ENCODE data around the gene SLC13A2. TPM values are rescaled to one million over a fixed set of nuclear protein-coding genes. Genes with fewer than 3 reads are reported as not detected.

The SLC13A2 gene
- total RNA-seq, 1 donor from 2014 or later: not detected

DNA sequence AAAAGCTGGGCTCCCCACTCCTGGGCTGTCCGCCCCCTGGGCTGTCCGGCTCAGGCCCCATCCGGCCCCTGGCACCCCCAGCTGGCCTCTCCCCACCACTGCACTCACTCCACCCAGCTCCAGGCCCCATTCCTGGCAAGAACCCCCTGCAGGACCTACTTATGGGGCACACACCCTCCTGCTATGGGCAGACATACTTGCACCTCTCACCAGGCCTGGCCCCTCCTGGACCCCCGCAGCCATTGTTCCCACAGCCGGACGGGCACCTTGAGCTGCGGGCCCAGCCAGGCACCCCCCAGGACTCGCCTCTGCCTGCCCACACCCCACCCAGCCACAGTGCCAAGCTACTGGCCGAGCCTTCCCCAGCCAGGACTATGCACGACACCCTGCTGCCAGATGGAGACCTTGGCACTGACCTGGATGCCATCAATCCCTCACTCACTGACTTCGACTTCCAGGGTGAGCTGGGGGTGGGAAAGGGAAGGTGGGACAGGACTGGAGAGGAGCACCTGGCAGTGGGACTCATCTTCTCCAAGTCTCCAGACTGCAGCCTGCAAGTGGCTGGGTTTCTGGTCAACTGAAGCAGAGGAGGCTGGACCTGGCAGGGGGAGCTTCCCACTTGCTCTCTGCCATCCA lies 61.4 kb downstream of the SLC13A2 start:
- H3K9me3 ChIP-seq: no peaks in the 10 kb centered on the region
- no peak for DNase-seq (ENCODE audit: extremely low spot score in 2 of 2)
- no peak for TF ChIP-seq POLR2AphosphoS5 (IDR thresholded peaks at IDR 0.05; ENCODE audit: insufficient read depth in 1 of 2, low read depth in 1 of 2)
- no peak for TF ChIP-seq POLR2A (IDR thresholded peaks at IDR 0.05)
- TF ChIP-seq, protein P1, sequence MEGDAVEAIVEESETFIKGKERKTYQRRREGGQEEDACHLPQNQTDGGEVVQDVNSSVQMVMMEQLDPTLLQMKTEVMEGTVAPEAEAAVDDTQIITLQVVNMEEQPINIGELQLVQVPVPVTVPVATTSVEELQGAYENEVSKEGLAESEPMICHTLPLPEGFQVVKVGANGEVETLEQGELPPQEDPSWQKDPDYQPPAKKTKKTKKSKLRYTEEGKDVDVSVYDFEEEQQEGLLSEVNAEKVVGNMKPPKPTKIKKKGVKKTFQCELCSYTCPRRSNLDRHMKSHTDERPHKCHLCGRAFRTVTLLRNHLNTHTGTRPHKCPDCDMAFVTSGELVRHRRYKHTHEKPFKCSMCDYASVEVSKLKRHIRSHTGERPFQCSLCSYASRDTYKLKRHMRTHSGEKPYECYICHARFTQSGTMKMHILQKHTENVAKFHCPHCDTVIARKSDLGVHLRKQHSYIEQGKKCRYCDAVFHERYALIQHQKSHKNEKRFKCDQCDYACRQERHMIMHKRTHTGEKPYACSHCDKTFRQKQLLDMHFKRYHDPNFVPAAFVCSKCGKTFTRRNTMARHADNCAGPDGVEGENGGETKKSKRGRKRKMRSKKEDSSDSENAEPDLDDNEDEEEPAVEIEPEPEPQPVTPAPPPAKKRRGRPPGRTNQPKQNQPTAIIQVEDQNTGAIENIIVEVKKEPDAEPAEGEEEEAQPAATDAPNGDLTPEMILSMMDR (IDR thresholded peaks at IDR 0.05): no peak
- H3K27ac ChIP-seq: no peak overlapping the region
- no peak overlapping the region for H3K4me3 ChIP-seq
- intact Hi-C loops (cut with DNase I): no loop called here
- no peaks in the 10 kb centered on the region for H3K27me3 ChIP-seq
- peaks cover 19% of the 10 kb centered on the region for H3K4me1 ChIP-seq
- no peaks in the 10 kb centered on the region for H3K36me3 ChIP-seq

DNA sequence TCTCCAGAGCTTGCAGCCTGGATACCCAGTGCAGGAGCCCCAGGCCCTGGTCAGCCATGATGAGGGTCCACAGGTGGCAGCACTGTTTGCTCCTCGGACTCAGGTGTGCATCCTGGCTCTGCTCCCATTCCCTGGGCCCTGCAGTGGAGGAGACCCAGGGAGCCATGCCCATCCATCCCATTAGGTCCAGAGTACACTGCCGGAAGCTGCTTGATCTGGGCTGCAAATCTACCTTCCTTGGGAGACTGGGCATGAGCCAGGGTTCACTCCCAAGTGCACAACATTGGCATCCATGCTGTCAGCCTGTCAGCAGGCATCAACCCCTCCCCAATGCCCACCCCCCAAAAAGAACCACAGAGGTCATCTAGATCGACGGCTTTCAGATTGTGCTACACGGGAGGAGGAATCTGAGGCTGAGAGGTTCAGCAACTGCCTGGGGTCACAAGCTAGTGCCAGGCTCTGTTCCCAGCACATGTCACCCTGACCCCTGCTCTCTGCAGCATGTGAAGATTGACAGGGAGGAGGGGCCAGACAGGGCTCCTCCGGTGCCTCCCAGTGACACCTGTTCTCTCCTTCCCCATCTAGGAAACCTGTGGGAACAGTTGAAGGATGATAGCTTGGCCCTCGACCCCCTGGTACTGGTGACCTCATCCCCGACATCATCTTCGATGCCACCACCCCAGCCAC lies 63.2 kb downstream of the SLC13A2 start:
- intact Hi-C loops (cut with DNase I): loop anchor here (1.0 kb wide), 1 partner anchor 45 kb away; no protein-coding TSS in a partner anchor
- no peaks in the 10 kb centered on the region for H3K27me3 ChIP-seq
- TF ChIP-seq POLR2AphosphoS5 (IDR thresholded peaks at IDR 0.05; ENCODE audit: insufficient read depth in 1 of 2, low read depth in 1 of 2) (no peak), POLR2A (IDR thresholded peaks at IDR 0.05) (no peak)
- TF ChIP-seq, protein P1 (IDR thresholded peaks at IDR 0.05): no peak
- peaks cover 18% of the 10 kb centered on the region for H3K4me1 ChIP-seq
- no peaks in the 10 kb centered on the region for H3K9me3 ChIP-seq
- no peak for DNase-seq (ENCODE audit: extremely low spot score in 2 of 2)
- no peak overlapping the region for H3K27ac ChIP-seq
- H3K36me3 ChIP-seq: no peaks in the 10 kb centered on the region
- H3K4me3 ChIP-seq: no peak overlapping the region

DNA sequence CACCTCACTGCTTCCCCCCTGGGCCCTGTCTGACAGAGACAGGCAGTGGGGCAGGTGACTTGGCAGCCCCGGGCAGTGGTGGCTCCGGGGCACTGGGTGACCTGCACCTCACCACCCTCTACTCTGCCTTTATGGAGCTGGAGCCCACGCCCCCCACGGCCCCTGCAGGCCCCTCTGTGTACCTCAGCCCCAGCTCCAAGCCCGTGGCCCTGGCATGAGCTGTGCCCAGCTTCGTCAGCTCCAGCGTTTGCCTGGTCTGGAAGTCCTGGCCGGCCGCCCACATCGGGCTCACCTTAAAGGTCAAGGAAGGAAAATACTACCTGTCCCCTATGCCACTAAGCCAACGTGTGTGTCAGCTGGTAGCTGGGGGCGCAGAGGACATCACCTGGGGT lies 63.8 kb downstream of the SLC13A2 start:
- peaks cover 13% of the 10 kb centered on the region for H3K4me1 ChIP-seq
- no peaks in the 10 kb centered on the region for H3K9me3 ChIP-seq
- no peak overlapping the region for H3K4me3 ChIP-seq
- no peaks in the 10 kb centered on the region for H3K36me3 ChIP-seq
- intact Hi-C loops (cut with DNase I): no loop called here
- H3K27me3 ChIP-seq: no peaks in the 10 kb centered on the region
- DNase-seq (ENCODE audit: extremely low spot score in 2 of 2): no peak
- no peak overlapping the region for H3K27ac ChIP-seq
- TF ChIP-seq POLR2AphosphoS5 (IDR thresholded peaks at IDR 0.05; ENCODE audit: insufficient read depth in 1 of 2, low read depth in 1 of 2) (no peak), POLR2A (IDR thresholded peaks at IDR 0.05) (no peak)
- TF ChIP-seq, protein P1 (IDR thresholded peaks at IDR 0.05): no peak

DNA sequence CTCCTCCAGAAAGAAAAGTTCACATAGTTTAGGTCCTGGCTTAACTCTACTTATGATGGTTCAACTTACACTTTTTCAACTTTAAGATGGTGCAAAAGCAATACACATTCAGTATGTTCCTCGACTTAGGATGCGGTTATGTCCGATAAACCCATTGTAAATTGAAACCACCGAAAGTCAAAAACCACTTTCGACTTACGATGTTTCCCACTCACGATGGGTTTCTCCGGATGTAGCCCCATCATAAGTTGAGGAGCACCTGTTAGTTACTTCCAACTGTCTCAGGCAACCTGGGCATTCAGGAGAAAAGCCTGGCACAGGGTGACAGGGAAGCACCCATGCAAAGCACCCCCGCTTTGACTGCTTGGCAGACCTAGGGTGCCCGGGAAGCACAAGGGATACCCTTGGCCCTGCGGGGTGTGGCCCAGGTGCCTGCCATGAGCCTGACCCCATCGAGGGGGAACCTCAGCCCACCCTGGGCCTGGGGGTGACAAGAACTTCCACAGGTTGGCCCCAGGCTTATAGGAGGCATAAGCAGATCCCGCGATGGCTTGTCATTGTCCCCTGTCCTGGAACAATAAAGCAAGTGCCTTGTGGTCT lies 65.0 kb downstream of the SLC13A2 start:
- no peaks in the 10 kb centered on the region for H3K36me3 ChIP-seq
- TF ChIP-seq, protein P1 (IDR thresholded peaks at IDR 0.05): no peak
- TF ChIP-seq POLR2A (IDR thresholded peaks at IDR 0.05) (no peak), POLR2AphosphoS5 (IDR thresholded peaks at IDR 0.05; ENCODE audit: insufficient read depth in 1 of 2, low read depth in 1 of 2) (no peak)
- no peak for DNase-seq (ENCODE audit: extremely low spot score in 2 of 2)
- no peaks in the 10 kb centered on the region for H3K27me3 ChIP-seq
- peaks cover 4% of the 10 kb centered on the region for H3K4me1 ChIP-seq
- no peak overlapping the region for H3K27ac ChIP-seq
- no peaks in the 10 kb centered on the region for H3K9me3 ChIP-seq
- H3K4me3 ChIP-seq: no peak overlapping the region
- intact Hi-C loops (cut with DNase I): no loop called here

DNA sequence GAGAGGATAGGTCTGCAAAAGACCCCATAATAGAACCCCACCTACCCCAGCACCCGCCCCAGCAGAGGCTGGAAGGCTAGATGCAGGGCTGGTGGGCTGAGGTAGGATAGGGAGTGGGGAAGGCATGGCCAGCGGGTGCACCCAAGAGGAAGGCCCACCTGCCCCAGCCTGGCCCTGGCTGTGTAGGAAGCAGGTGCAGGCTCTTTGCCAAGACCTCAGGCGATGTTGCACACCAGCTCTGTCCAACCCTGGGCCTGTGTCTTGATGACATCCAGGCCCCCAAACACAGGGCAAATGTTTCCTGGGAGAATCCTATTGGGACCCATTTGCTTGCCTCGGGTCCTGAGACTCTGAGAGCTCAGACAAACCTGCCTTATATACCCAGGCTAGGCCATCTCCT lies 66.8 kb downstream of the SLC13A2 start:
- TF ChIP-seq POLR2A (IDR thresholded peaks at IDR 0.05) (no peak), POLR2AphosphoS5 (IDR thresholded peaks at IDR 0.05; ENCODE audit: insufficient read depth in 1 of 2, low read depth in 1 of 2) (no peak)
- TF ChIP-seq, protein P1 (IDR thresholded peaks at IDR 0.05): no peak
- DNase-seq (ENCODE audit: extremely low spot score in 2 of 2): no peak
- intact Hi-C loops (cut with DNase I): no loop called here
- H3K9me3 ChIP-seq: no peaks in the 10 kb centered on the region
- no peak overlapping the region for H3K27ac ChIP-seq
- H3K4me1 ChIP-seq: no peaks in the 10 kb centered on the region
- no peaks in the 10 kb centered on the region for H3K27me3 ChIP-seq
- no peaks in the 10 kb centered on the region for H3K36me3 ChIP-seq
- H3K4me3 ChIP-seq: no peak overlapping the region
